HG02763 (cell line): ENCODE data around the gene PGLYRP1.

Source experiments
- ATAC-seq: cut with Tn5 transposase; IDR thresholded peaks from one replicate; pipeline ENCODE4 v1.9.1; 2021; ENCODE audit warnings: mild to moderate bottlenecking, moderate library complexity; ENCODE audit not compliant: unreplicated experiment

Gene PGLYRP1, protein sequence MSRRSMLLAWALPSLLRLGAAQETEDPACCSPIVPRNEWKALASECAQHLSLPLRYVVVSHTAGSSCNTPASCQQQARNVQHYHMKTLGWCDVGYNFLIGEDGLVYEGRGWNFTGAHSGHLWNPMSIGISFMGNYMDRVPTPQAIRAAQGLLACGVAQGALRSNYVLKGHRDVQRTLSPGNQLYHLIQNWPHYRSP

DNA sequence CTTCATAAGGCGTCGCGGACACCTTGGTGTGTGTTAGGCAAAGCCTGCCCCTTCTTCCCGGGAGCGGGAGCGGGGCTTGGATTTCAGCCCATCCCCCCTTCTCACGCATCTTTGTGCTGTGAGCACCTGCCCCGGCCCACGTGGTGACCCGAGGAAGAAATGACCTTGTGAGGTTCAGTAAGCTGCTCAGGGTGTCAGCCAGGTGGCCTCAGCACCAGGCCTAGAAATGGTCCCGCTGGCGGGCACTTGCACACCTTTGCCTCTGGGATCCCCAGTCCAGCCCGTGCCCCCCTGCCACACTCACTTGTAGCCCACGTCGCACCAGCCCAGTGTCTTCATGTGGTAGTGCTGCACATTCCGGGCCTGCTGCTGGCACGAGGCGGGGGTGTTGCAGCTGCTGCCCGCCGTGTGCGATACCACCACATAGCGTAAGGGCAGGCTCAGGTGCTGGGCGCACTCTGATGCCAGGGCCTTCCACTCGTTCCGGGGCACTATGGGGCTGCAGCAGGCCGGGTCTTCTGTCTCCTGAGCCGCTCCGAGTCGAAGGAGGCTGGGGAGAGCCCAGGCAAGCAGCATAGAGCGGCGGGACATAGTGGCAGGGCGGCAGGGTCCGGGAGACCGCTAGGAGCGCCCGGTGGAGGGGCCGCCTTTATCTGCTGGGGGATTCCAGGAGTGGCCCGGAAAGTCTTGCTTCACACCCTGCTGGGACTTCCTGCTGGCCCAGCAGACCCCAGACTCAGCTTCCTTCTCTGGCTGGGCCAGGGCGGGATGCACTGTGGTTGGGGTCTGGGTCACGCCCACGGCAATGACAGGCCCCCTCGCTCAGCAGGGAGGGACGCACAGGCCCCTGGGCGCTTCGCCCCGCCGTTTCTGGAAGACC is at the start of gene PGLYRP1:
Gene PGLYRP1 (minus strand): TSS at position 623 of the 880 bp plus-strand sequence. CDS start 32 bp downstream, at position 591.
- ATAC-seq = no peak

DNA sequence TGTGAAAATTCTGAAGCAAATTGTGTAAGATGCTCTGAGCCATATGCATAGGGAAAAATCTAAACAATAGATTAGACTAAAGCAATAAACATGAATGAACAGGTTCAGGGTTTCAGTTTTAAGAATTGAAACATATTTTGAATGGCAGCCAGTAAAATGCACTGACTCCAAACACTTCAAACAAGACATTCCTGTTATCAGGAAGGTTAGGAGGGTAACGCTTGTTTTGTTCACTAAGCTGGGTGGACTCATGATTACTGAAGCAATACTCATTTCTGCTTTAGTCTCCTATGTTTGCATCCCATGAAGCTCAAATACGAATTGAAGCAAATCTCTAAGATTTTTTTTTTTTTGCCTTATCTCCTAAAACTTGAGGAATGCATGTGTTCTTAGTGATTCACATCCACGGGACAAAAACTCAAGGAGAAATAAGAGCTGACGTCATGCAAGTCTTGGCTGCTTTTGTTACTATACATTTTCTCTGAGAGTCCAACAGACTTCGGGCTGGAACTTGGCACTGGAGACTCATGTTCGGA is 47.0 kb upstream of the PGLYRP1 start:
- ATAC-seq = no peak

DNA sequence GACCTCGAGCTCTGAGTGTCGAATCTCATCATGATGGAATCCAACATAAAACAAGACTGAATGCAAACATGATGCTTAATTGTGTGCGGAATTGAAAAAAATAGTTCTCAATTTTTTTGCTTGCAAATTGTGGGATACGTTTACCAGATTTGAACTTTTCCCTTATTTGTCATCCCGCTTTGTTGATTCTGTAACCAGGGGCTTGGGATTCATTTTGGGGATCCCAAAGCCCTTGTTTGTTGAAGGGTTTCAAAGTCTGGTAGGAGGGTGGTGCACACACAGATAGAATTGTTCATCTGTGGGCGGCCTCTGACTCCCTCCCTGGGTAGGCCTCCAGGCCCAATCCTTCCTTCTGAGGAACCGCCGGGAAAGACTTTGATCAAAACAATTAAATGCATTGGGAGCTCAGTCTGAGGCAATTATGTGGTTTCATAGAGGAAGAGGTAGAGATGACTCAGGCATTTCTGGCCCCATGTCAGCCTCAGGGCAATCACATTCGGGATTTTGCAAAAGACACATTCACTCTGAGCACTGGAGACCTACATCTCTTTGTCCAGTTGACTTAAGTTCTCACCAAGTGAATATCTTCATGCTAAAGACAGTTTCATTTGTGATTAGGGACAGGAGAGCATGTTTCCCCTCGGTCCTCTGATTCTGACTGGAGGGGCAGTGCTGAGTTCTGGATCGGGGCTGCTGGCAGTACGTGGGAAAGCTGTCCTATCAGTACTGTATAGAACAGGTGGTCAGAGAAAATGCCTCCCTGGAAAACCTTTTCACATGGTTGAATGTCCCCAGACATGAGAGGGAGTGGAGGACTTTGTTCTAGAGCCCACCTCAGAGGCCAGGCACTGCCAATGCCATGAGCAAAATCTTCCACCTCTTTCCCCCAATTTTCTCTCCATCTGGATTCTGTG is 45.7 kb upstream of the PGLYRP1 start:
- no peak for ATAC-seq

DNA sequence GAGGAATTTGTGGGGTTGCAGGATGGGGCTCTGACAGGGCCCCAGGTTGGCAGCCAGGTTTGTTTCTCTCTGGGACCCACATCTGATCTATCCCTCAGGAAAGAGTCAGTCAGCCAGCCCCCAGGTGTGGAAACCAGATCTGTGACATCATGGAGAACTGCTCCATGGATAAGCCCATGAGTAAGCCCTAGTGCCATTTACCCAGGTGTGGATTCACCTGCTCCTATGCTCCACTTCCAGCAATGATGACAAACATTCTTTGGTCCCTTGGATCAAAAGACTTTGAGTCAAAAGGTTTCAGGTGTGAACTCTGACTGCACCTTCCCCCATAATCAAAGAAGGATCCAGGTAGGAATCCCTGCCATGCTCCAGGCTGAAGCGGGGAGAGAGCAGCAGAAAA is 44.8 kb upstream of the PGLYRP1 start:
- no peak for ATAC-seq

DNA sequence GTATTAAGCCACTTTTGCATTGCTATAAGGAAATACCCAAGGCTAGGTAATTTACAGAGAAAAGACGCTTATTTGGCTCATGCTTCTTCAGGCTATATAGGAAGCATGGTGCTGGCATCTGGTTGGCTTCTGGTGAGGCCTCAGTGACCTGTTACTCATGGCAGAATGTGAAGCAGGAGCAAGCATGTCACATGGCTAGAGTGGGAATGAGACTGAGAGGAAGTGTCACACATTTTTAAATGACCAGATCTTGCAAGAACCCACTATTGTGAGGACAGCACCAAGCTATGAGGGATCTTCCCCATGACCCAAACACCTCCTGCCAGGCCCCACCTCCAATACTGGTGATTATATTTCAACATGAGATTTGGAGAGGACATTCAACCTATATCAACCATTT is 43.6 kb upstream of the PGLYRP1 start:
- no peak for ATAC-seq

DNA sequence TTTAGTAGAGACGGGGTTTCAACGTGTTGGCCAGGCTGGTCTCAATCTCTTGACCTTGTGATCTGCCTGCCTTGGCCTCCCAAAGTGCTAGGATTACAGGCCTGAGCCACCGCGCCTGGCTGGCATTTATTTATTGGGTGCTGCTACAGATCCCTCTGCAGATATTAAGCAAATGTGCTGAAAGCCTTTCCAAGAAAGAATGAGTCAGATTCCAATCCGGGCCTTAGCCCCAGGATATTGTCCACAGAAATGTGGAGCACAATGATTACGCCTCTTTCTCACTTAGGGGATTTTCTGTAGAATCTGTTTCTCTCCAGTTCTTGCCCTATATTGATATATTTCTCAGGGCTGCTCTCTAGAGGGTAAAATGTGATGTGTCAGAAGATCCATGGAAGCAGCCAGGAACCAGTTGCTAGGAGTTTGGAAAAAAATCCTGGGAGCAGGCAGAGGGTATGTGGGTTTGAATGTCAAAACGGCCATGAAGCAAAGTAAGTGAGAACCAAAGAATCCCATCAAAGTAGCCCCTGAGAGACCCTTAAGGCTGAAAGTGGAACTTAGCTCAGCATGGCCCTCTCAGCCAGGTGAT is 42.7 kb upstream of the PGLYRP1 start:
- no peak for ATAC-seq

DNA sequence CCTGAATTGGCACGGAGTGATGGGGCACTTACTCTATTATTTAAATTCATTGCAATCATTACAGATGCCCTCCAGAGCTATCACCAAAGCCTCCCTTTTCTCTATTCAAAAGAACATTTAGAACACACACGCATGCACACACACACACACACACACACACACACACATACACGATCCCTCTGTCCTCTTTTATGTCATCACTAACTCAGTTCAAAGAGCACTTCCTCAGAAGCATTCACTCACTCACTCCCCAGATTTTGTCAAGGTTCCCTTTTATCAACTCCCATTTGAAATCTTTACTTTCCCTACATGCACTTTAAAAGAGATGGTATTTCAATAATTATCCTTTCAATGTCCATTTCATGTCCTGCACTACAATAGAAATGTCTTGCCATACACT is 40.3 kb upstream of the PGLYRP1 start:
- ATAC-seq = no peak

DNA sequence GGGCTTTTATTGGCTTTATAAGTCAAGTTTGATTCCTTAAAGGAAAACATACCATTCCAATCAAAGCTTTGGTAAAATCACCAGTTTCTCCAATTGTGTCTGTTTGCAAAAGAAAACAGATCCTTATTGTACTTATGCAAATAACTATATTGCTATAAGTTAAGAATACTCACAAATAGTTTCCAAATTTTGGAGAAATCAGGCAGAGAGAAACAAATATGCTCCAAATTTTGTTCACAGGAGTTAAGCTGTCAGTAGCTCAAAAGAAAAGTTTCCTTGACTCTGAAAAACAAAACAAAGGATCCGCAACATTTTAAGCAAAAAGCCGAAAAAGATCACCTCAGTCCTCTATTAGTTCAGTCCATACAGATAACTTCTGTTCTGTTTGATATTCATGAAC is 37.2 kb upstream of the PGLYRP1 start:
- no peak for ATAC-seq

DNA sequence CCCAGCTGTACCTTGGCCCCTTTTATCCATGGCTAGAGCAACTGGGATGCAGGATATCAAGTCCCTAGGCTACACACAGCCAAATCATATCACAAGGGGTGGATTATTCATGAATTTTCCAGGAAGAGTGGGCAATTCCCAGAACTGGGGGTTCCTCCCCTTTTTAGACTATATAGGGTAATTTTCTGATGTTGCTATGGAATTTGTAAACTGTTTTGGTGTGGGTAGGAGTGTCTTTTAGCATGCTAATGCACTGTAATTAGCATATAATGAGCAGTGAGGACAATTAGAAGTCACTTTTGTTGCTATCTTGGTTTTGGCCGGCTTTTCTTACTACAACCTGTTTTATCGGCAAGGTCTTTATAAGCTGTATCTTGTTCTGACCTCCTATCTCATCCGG is 35.9 kb upstream of the PGLYRP1 start:
- no peak for ATAC-seq

DNA sequence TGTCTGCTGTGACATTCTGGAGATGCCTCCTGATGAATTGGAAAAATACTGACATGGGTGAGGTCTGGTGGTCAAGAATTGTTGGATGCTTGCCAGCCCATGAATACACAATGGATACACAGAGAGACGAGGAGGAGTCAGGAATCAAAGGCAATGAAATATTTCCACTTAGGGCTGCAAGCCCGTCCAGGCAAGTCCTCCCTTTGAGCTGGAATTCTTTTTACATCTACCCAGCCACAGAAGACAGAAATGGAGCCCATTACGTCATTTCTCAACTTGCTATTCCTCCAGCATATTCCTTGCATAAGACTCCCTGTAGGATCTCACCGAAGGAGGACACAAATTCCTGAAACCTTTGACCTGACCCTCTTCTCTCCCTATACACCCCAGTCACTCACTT is 33.7 kb upstream of the PGLYRP1 start:
- no peak for ATAC-seq

DNA sequence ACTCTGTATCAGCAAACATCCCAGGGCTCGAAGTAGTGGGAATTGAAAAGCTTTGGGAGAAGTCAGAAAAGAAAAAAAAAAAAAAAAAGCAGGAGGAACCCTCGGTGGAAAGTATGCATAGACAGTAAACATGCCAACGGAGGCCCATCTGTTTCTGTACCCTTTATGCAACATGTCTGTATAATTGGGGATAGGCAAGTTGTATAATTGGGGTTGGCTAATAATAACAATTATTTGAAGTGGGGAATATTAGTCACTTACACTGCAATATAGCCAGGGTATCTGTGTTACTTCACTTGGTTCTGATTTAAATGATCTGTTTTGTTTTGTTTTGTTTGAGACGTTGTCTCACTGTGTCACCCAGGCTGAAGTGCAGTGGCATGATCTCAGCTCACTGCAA is 30.0 kb upstream of the PGLYRP1 start:
- no peak for ATAC-seq

DNA sequence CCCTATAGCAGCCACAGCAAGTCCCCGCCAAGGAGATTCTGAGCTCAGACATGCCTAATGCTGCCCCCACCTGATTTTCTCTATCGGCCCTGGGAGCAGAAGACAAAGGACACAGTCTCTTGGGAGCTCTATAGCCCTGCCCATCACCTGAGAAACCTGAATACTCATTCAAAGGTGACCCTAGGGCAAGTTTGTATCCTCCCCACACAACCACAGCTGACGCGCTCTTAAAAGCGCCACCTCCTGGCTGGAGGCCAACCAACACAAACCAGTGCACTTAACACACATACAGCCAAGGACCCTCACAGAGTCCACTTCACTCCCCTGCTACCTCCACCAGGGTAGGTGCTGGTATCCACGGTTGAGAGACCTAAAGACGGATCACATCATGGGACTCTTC is 26.7 kb upstream of the PGLYRP1 start:
- ATAC-seq = no peak

DNA sequence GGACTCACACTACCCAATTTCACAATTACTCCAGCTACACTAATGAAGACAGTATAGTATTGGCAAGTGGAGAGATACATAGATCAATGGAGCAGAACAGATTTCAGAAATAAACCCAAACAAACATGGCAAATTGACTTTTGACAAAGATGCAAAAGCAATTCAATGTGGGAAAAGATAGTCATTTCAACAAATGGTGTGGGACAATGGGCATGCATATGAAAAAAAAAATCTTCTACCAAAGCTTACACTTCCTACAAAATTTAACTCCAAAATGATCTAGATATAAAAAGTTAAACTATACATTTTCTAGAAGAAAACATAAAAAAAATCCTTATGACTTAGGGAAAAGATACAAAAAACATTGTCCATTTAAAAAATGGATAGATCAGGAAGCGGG is 20.7 kb upstream of the PGLYRP1 start:
- no peak for ATAC-seq

DNA sequence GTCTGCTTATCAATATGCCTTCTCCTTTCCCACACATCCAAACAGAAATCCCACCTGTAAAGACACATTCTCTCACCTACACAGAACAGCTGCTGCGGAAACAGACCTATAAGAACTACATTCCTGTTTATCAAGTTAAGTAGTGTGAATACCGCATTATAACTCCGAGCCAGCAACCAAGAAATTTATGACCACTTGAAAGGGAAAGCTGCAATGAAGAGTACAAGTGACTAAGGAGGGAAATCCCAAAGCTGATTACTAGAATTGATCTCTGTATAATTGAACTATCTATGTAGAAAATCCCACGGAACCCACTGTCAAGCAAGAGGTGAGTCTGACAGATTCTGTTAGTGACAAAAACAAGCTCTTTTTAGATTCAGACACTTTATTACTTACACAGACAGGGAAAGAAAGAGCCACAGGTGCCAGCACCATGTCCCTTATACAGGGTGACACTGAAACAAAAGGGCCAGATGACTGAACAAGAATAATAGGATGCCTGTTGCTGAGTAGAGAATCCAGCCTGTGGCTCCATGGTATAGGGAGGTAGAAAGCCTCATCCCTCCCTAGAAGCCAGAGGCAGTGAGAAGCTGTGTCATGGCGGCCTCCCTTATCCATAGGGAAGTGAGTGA is 19.5 kb upstream of the PGLYRP1 start:
- ATAC-seq = no peak

DNA sequence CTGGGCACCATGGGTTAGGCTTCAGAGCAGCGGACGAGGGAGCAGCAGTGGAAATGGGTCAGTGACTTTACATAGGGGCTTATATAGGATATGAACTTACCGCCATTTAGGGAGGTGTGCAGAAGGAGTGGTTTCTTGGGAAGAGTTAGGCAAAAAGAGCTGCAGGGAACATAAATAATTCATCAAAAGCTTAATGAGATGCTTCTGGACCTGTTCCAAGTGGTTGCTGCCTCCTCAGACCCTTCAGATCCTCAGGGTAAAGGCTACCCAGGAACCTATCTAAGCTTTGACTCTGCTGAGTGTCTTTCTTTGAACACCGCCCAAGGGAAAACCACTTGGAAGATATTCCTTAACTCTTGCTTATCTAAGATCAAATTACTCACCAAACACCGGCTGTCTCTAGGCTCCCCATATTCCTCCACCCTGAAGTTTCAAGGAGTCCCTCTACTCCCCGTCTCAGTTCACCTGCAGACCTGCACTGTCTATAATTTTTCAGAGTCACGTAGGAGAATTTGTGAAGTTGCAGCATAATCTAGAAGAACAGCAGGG is 18.2 kb upstream of the PGLYRP1 start, which contains the start of gene IGFL4:
Gene IGFL4 (minus strand): TSS at position 51 of the 549 bp plus-strand sequence. CDS start 40 bp downstream, at position 11.
- no peak for ATAC-seq

DNA sequence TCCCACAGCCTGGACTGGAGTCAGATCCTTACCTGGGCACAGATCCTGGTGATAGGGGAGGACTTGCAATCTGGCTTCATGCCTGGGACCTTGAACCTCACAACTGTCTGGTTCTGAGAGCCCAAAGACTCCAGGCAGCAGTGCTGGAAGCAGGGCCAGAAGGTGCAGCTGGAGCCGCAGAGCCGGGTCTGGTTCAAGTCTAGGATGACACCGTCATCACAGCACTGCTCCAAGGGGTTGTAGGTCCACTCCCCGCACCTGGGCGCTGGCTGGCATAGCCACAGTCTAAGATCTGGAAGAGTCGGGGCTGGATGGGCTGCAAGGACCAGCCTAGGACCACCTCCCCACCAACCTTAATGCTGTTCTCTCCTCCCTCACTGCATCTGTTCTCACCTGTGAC is 17.3 kb upstream of the PGLYRP1 start:
- ATAC-seq = no peak

DNA sequence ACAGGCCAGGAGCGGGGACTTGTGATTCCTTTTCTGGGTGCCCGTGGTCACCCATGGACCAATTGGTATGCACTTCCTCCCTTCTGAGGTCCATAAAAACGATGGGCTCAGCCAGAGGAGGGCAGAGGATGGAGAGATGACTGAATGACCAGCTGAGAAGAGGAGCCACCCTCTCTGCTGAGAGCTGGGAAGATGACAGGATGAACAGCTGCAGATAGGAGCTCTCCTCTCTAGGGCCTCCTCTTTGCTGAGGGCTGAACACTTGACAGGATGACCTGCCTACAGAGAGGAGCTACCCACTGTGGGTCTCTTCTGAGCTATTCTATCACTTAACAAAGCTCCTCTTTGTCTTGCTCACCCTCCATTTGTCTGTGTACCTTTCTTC is 13.9 kb upstream of the PGLYRP1 start:
- ATAC-seq = no peak

DNA sequence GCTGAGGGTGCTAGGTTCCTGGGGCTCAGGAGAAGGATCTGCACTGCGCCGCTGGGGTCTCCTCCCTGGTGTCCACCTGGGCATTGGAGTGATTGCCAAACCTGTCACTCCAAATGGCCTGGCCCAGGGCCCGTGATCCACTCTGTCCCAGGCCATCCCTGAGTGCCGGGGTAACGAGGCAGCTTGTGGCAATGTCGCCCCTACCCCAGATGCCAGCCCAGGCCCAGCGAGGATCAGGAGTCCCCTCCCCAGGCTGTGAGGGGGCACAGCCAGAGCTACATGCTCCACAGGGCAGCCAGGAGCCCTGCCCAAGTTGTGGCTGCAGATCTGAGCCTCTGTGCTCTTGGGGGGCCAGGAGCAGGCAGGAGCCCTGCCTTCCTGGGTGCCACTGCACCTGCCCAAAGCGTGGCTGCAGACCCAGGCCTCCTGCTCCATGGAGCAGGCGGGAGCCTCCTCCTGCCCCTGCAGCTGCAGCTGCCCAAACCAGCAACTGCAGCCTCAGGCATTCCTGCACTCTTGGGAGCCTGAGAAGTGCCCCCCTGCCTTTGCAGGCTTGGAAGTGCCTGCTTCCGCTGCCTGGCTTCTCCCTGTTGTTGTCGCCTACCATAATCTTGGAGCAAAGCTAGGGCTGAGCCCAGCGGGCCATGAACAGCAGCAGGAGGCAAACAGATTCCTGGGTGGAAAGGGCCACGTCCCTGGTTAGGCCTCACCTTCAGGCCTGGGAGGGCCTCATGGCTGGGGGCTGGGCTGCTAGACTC is 13.3 kb upstream of the PGLYRP1 start:
- no peak for ATAC-seq

DNA sequence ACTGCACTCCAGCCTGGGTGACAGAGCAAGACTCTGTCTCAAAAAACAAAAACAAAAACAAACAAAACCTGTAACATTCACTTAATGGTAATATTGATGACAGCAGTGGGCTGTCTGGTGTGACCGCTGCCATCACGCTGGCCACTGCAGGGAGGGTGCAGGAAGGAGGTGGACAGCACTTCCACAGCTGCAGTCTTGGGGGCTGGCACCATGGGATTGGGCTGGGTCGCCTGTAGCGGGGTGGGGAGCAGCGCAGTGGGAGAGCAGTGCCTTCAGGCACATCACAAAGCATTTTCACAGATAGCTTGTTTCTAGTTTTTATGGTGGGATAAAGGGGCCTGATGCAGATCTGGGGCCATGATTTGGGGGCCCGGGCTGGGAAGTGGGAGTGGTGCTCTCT is 12.7 kb upstream of the PGLYRP1 start:
- no peak for ATAC-seq
